ENCODE measurements around the gene PTTG1IP. TPM values are rescaled to one million over a fixed set of nuclear protein-coding genes. Genes with fewer than 3 reads are reported as not detected.

The PTTG1IP gene
- total and polyA plus RNA-seq, 10 of the 15 experiments (the other 5 are each of a cell fraction or from before 2014, with no cell fraction given): 2.4 to 56.4 (median 44.4) TPM

- TF ChIP-seq HDAC6 (IDR thresholded peaks at IDR 0.05; ENCODE audit: unreplicated experiment): no peak
- no peak for TF ChIP-seq E2F4 (IDR thresholded peaks at IDR 0.05; ENCODE audit: low read depth, low read length)
- no peak for TF ChIP-seq IKZF1 (conservative IDR thresholded peaks at IDR 0.05)
Observed at GRCh38 chr21:44814498-44815023, 58.9 kb downstream of the PTTG1IP start (continued).

GRCh38 chr21:44813727-44814126, 59.8 kb downstream of the PTTG1IP start:
- FAIRE-seq: no peak
- SMC1A ChIA-PET (ENCODE audit: uncharacterized antibody, unreplicated experiment): no interaction called here

GRCh38 chr21:44813149-44813548, 60.3 kb downstream of the PTTG1IP start:
- no TSS peak for BruUV-seq (replicated peaks)
- CTCF ChIA-PET: no interaction called here
- in situ Hi-C loops (cut with MboI): no loop called here
- Histone ChIP-seq H3K36me3 (ENCODE audit: control insufficient read depth in 2 of 2, insufficient read depth in 2 of 2, low read length in 1 of 2) (peaks cover 11 to 12% of the 10 kb centered on the region in 2 experiments), H3K27me3 (replicated peaks in 1 of 2; ENCODE audit: control insufficient read depth in 2 of 2, insufficient read depth in 2 of 2, low read length in 1 of 2) (no peaks in the 10 kb centered on the region), H3K9me3 (replicated peaks; ENCODE audit: control insufficient read depth, insufficient read depth, low read length) (no peaks in the 10 kb centered on the region), H3K4me1 (ENCODE audit: control insufficient read depth, insufficient read depth, low read length) (no peaks in the 10 kb centered on the region), H3K27ac (ENCODE audit: control insufficient read depth, insufficient read depth) (no peak overlapping the region), H2AFZ (ENCODE audit: control insufficient read depth, low read depth, low read length) (no peak overlapping the region), H3K9ac (ENCODE audit: control insufficient read depth, insufficient read depth, low read length) (no peak overlapping the region), H3K4me3 (no peak overlapping the region), H4K20me1 (ENCODE audit: control insufficient read depth, insufficient read depth) (no peaks in the 10 kb centered on the region), H3K79me2 (ENCODE audit: control insufficient read depth, insufficient read depth, low read length) (peaks cover 30% of the 10 kb centered on the region), H3K4me2 (ENCODE audit: control insufficient read depth, insufficient read depth) (no peak overlapping the region)
- WGBS (ENCODE audit: insufficient coverage, insufficient replicate concordance, low lambda C conversion rate, missing lambda C conversion rate): 86% methylated on average over 10 of the region's 10 CpGs
- POLR2A ChIA-PET: no interaction called here
- FAIRE-seq (no peak), DNase-seq (ENCODE audit: low read depth, low spot score) (no peak), ATAC-seq (no peak)
- SMC1A ChIA-PET (ENCODE audit: uncharacterized antibody, unreplicated experiment): no interaction called here
- intact Hi-C loops (cut with micrococcal nuclease; ENCODE audit: unreplicated experiment): no loop called here
- 0 out of 2 replicates have a peak, but pooled peaks have one; percentile 17 for TF ChIP-seq POLR2AphosphoS5 (IDR thresholded peaks at IDR 0.05; ENCODE audit: low read length)
- 0 out of 2 replicates have a peak, but pooled peaks have one; percentile 17 for TF ChIP-seq POLR2A (IDR thresholded peaks at IDR 0.05; ENCODE audit: low read depth, low read length)
- TF ChIP-seq USF2 (IDR thresholded peaks at IDR 0.05; ENCODE audit: borderline replicate concordance, low read depth, low read length): no peak
- TF ChIP-seq RELA (IDR thresholded peaks at IDR 0.05; ENCODE audit: borderline replicate concordance, partially characterized antibody): no peak
- RAD21 ChIA-PET (ENCODE audit: unreplicated experiment): no interaction called here

More at GRCh38 chr21:44813727-44814126, 59.8 kb downstream of the PTTG1IP start:
- no peak for TF ChIP-seq NFIC (IDR thresholded peaks at IDR 0.05; ENCODE audit: low read depth, low read length)
- ChIA-PET CTCF (no interaction called here), POLR2A (no interaction called here), RAD21 (ENCODE audit: unreplicated experiment) (no interaction called here)
- no peak overlapping the region for H3K9ac ChIP-seq (ENCODE audit: control insufficient read depth, insufficient read depth, low read length)
- no peaks in the 10 kb centered on the region for H3K9me3 ChIP-seq (replicated peaks; ENCODE audit: control insufficient read depth, insufficient read depth, low read length)
- peaks cover 10 to 12% of the 10 kb centered on the region in 2 experiments for H3K36me3 ChIP-seq (ENCODE audit: control insufficient read depth in 2 of 2, insufficient read depth in 2 of 2, low read length in 1 of 2)
- in situ Hi-C loops (cut with MboI): no loop called here
- peaks cover 30% of the 10 kb centered on the region for H3K79me2 ChIP-seq (ENCODE audit: control insufficient read depth, insufficient read depth, low read length)
- H3K27me3 ChIP-seq (replicated peaks in 1 of 2; ENCODE audit: control insufficient read depth in 2 of 2, insufficient read depth in 2 of 2, low read length in 1 of 2): no peaks in the 10 kb centered on the region
- intact Hi-C loops (cut with micrococcal nuclease; ENCODE audit: unreplicated experiment): no loop called here
- H3K4me2 ChIP-seq (ENCODE audit: control insufficient read depth, insufficient read depth): no peak overlapping the region
- no TSS peak for BruUV-seq (replicated peaks)
- no peaks in the 10 kb centered on the region for H3K4me1 ChIP-seq (ENCODE audit: control insufficient read depth, insufficient read depth, low read length)
- no peak for DNase-seq (ENCODE audit: low read depth, low spot score)
- H2AFZ ChIP-seq (ENCODE audit: control insufficient read depth, low read depth, low read length): no peak overlapping the region
- no peak overlapping the region for H3K27ac ChIP-seq (ENCODE audit: control insufficient read depth, insufficient read depth)
- no peaks in the 10 kb centered on the region for H4K20me1 ChIP-seq (ENCODE audit: control insufficient read depth, insufficient read depth)
- no peak for ATAC-seq
- WGBS (ENCODE audit: insufficient coverage, insufficient replicate concordance, low lambda C conversion rate, missing lambda C conversion rate): 90% methylated on average over 17 of the region's 18 CpGs
- no peak overlapping the region for H3K4me3 ChIP-seq
